Liver (tissue), 2 donors: ENCODE data around the gene TXK.

Experiments used
- CTCF ChIP-seq: fragments of 150-350 bp; IDR thresholded peaks from 2 replicates; pipeline ENCODE4 v1.5.1; 2017; ENCODE audit warnings: improper control_type of control experiment, low read depth, low read length; ENCODE audit not compliant: missing input control
- FOXA1 ChIP-seq: IDR thresholded peaks from 2 replicates; pipeline ENCODE4 v1.6.1; 2016; ENCODE audit warnings: antibody characterized with exemption
- donor health status: healthy.

- TF ChIP-seq CTCF (no peak), FOXA1 (no peak)
These were observed 4.9 kb upstream of the TXK start for GRCh38 chr4:48138936-48139335.
